HG03280 (cell line): ENCODE results near the gene CA4.
A peak's percentile ranks its signal among the peaks of the same experiment; 100 is the strongest.

ENCODE experiments used
- ATAC-seq: cut with Tn5 transposase; IDR thresholded peaks from one replicate; pipeline ENCODE4 v1.9.1; 2021; ENCODE audit warnings: mild to moderate bottlenecking, moderate library complexity; ENCODE audit not compliant: unreplicated experiment

Gene CA4

GRCh38 chr17:60129164-60129563 lies 20.6 kb upstream of the CA4 start:
- no peak for ATAC-seq

- ATAC-seq = no peak
Observed at GRCh38 chr17:60130466-60130865, 19.3 kb upstream of the CA4 start.

GRCh38 chr17:60134396-60135150 lies 15.2 kb upstream of the CA4 start:
- peak; percentile 20 for ATAC-seq

- peak; percentile 88 for ATAC-seq
Observed at GRCh38 chr17:60135151-60135950, 14.4 kb upstream of the CA4 start.

- ATAC-seq = no peak
Observed at GRCh38 chr17:60135951-60136666, 13.7 kb upstream of the CA4 start.

GRCh38 chr17:60137731-60138130 lies 12.0 kb upstream of the CA4 start:
- no peak for ATAC-seq

GRCh38 chr17:60138769-60139437 lies 10.9 kb upstream of the CA4 start:
- no peak for ATAC-seq

GRCh38 chr17:60139438-60140285 lies 10.1 kb upstream of the CA4 start:
- no peak for ATAC-seq

- no peak for ATAC-seq
Observed at GRCh38 chr17:60141111-60142018, 8.4 kb upstream of the CA4 start.

GRCh38 chr17:60142872-60143499 lies 6.8 kb upstream of the CA4 start:
- ATAC-seq = peak; percentile 64

- no peak for ATAC-seq
Observed at GRCh38 chr17:60145006-60145935, 4.5 kb upstream of the CA4 start.

- ATAC-seq = no peak
Observed at GRCh38 chr17:60146206-60146605, 3.6 kb upstream of the CA4 start.

- ATAC-seq = no peak
Observed at GRCh38 chr17:60147553-60148223, 2.1 kb upstream of the CA4 start.

GRCh38 chr17:60148373-60148772 lies 1.4 kb upstream of the CA4 start:
- ATAC-seq = no peak

- ATAC-seq = no peak
Observed at GRCh38 chr17:60151355-60151754, 1.6 kb downstream of the CA4 start.

- ATAC-seq = no peak
Observed at GRCh38 chr17:60153606-60154390, 4.0 kb downstream of the CA4 start.
